Measurements from ENCODE around the gene ZBED4.

DNA sequence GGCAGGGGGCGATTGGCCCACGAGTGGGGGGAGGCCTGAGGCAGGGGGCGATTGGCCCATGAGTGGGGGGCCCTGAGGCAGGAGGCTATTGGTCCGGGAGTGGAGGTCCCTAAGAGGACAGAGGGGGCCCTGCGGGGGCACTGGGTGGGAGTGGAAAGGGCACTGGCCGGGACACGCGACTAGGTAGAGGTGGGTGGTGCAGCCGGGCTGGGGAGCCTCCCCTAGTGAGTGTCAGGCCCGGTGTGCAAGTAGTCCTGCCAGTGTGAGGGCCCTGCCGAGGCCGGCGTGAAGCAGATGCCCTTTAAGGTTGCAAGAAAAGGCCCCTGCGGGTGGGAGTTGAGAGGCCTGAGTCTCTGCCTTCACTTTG is 25.1 kb upstream of the ZBED4 start:
- no peak for TF ChIP-seq EZH2phosphoT487 (IDR thresholded peaks at IDR 0.05; ENCODE audit: low read length)
- TF ChIP-seq, protein P1, sequence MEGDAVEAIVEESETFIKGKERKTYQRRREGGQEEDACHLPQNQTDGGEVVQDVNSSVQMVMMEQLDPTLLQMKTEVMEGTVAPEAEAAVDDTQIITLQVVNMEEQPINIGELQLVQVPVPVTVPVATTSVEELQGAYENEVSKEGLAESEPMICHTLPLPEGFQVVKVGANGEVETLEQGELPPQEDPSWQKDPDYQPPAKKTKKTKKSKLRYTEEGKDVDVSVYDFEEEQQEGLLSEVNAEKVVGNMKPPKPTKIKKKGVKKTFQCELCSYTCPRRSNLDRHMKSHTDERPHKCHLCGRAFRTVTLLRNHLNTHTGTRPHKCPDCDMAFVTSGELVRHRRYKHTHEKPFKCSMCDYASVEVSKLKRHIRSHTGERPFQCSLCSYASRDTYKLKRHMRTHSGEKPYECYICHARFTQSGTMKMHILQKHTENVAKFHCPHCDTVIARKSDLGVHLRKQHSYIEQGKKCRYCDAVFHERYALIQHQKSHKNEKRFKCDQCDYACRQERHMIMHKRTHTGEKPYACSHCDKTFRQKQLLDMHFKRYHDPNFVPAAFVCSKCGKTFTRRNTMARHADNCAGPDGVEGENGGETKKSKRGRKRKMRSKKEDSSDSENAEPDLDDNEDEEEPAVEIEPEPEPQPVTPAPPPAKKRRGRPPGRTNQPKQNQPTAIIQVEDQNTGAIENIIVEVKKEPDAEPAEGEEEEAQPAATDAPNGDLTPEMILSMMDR (IDR thresholded peaks at IDR 0.05; ENCODE audit: low read length), result no peak
- no peak for TF ChIP-seq EZH2 (optimal IDR thresholded peaks at IDR 0.05; ENCODE audit: low read depth, low read length)
